Activated B cell treated with CpG ODN at 0.5 μM for 24 hours (primary cell): ENCODE results near the gene TMSB15C. TPM values are rescaled to one million over a fixed set of nuclear protein-coding genes. Genes with fewer than 3 reads are reported as not detected.
"Not testable (repeated sequence)": the region's sequence is repeated elsewhere in the genome, so short reads cannot be mapped to it uniquely, and the experiment has no call there.

ENCODE experiments used
- ATAC-seq: fragments of 200-7000 bp; cut with Tn5 transposase; one replicate; pipeline ENCODE4 v1.10.0; 2021; ENCODE audit warnings: low read depth, mild to moderate bottlenecking, moderate library complexity
- CTCF ChIA-PET: fragments of 350-600 bp; sonication (Branson Sonifier 250); formaldehyde crosslinking; loops from one replicate; lab custom pipeline; 2021; ENCODE audit warnings: antibody characterized with exemption; lab: Charles Lee
- POLR2A ChIA-PET: fragments of 350-600 bp; sonication (Branson Sonifier 250); formaldehyde crosslinking; loops from one replicate; lab custom pipeline; 2021; ENCODE audit warnings: antibody characterized with exemption; lab: Charles Lee
- DNase-seq: peaks from one replicate; pipeline ENCODE4 v3.0.0; 2022
- H3K27ac Mint-ChIP-seq: one replicate; pipeline ENCODE4 v1.8.0; 2020; ENCODE audit warnings: mixed read lengths
- H3K27me3 Mint-ChIP-seq: one replicate; pipeline ENCODE4 v1.8.0; 2021; ENCODE audit warnings: mixed read lengths
- H3K36me3 Mint-ChIP-seq: one replicate; pipeline ENCODE4 v1.8.0; 2021; ENCODE audit warnings: low read depth, mixed read lengths
- H3K4me1 Mint-ChIP-seq: one replicate; pipeline ENCODE4 v1.8.0; 2021; ENCODE audit warnings: mixed read lengths
- H3K4me3 Mint-ChIP-seq: one replicate; pipeline ENCODE4 v1.8.0; 2020; ENCODE audit warnings: mild to moderate bottlenecking, mixed read lengths
- H3K9me3 Mint-ChIP-seq: one replicate; pipeline ENCODE4 v1.8.0; 2020; ENCODE audit warnings: mixed read lengths
- CTCF ChIP-seq: fragments of 200-600 bp; IDR thresholded peaks from one replicate; pipeline ENCODE4 v1.8.0; 2022; ENCODE audit warnings: antibody characterized with exemption, mild to moderate bottlenecking
- intact Hi-C: fragments of 100-400 bp; cut with micrococcal nuclease; formaldehyde crosslinking; loops from one replicate; pipeline ENCODE4 v1.15.1; 2024
- total RNA-seq: library from RNA; stranded (reverse); gene quantifications from 2 replicates; pipeline ENCODE4 v1.2.3, GENCODE V29; 2022

TMSB15C gene
- total RNA-seq, result 2.0 and 2.3 TPM in 2 replicates

DNA sequence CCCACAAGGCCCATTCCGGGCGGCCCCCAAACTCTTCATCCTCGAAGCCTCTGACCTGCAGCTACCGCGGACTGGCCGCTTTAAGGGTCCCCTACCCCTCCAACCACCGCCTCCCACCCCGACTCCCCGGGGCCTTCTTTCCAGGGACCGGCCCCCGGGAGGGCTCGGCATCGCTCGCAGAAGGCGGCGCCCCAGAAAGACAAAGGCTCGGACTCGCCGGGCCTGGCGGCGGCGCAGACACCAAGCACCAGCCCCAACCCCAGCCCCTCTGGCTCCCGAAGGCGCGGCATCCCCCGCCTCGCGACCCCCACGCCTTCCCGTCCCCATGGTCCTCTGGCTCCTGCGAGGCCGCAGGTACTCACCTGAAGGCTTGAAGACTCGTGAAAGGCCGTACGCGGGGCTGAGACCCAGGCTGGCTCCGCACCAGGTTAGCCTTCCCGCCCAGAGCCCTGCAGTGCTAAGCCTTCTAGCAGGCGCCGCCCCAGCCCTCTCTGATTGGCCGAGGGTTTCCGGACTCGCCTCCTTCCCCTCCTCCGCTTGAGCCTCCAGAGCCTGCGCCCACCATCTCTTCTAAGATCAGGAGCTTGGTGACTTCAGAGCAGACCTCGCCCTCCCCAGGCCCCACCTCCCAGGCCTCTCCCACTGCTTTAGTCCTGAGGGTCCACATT lies at the start of gene TMSB15C:
TSS of gene TMSB15C (minus strand) at position 459 of the 668 bp plus-strand sequence.
- intact Hi-C loops, CTCF ChIA-PET, DNase-seq, H3K4me3 Mint-ChIP-seq, H3K27ac Mint-ChIP-seq, POLR2A ChIA-PET, H3K9me3 Mint-ChIP-seq, H3K4me1 Mint-ChIP-seq, H3K27me3 Mint-ChIP-seq, H3K36me3 Mint-ChIP-seq: not testable (repeated sequence)
- ATAC-seq, result peak; percentile 99

DNA sequence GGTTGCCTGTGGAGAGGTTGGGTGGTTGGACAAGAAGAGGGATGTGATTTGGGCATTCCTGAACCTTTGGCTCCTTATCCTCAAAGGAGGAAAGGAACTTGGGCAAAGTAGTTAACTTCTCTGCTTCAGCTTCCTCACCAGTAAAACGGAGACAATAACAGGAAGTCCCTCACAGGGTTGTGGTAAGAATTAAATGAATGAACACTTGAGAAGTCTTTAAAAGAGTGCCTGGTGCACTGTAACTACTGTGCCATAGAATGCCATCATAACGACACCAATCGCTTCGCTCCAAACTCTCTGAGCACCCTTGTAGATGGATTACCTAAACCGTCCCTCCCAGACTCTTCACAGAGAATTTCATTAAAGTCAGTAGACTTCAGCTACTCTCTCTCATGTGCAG lies 46.8 kb upstream of the TMSB15C start:
- intact Hi-C loops, result loop anchor here (1.0 kb wide), 1 partner anchor 10 kb away; no protein-coding TSS in a partner anchor
- Mint-ChIP-seq H3K4me1 (peaks cover 63% of the 10 kb centered on the region), H3K27ac (peak overlapping the region; percentile 86), H3K9me3 (no peaks in the 10 kb centered on the region), H3K36me3 (peaks cover 4% of the 10 kb centered on the region), H3K4me3 (no peak overlapping the region), H3K27me3 (no peaks in the 10 kb centered on the region)
- no peak for DNase-seq
- ChIA-PET CTCF (interaction anchor here (0.8 to 1.3 kb wide), 2 partner anchors 10 to 18 kb away, joined by 3 read pairs; no protein-coding TSS in a partner anchor), POLR2A (interaction anchor here (0.7 to 1.9 kb wide), 4 partner anchors 10 to 34 kb away, joined by 3 to 14 read pairs (median 5); partner anchors contain the start of genes SLC25A53 and ZCCHC18)
- no peak for TF ChIP-seq CTCF
- peak; percentile 64 for ATAC-seq

GRCh38 chrX:104118765-104119164 lies 42.7 kb upstream of the TMSB15C start:
- Mint-ChIP-seq H3K9me3 (no peaks in the 10 kb centered on the region), H3K27ac (no peak overlapping the region), H3K36me3 (no peaks in the 10 kb centered on the region), H3K4me1 (peaks cover 52% of the 10 kb centered on the region), H3K27me3 (no peaks in the 10 kb centered on the region), H3K4me3 (no peak overlapping the region)
- CTCF ChIA-PET, result no interaction called here
- no peak for TF ChIP-seq CTCF
- DNase-seq (no peak), ATAC-seq (no peak)
- intact Hi-C loops, result no loop called here
- POLR2A ChIA-PET, result no interaction called here

DNA sequence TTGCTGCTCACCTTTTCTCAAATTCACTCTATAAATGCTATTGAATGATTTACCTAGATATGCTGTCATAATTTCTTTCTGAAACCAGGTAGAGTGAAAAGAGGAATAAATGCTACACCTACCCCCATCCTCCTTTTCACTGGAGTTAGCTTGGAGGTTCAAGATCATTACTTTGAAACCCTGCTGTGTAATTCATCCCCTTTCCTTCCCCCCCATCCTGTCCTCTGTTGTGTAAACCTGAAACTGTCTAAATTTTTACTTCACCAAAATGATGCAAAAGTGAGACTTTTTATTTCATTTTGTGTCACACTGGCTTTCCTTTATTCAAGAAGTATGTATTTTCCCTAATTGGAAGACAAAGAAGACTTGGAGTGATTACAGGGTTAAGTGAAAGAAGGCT lies 41.7 kb upstream of the TMSB15C start:
- ATAC-seq (no peak), DNase-seq (no peak)
- ChIA-PET CTCF (no interaction called here), POLR2A (no interaction called here)
- no peaks in the 10 kb centered on the region for H3K27me3 Mint-ChIP-seq
- intact Hi-C loops, result no loop called here
- H3K4me3 Mint-ChIP-seq, result no peak overlapping the region
- peaks cover 48% of the 10 kb centered on the region for H3K4me1 Mint-ChIP-seq
- H3K36me3 Mint-ChIP-seq, result no peaks in the 10 kb centered on the region
- H3K9me3 Mint-ChIP-seq, result no peaks in the 10 kb centered on the region
- no peak for TF ChIP-seq CTCF
- no peak overlapping the region for H3K27ac Mint-ChIP-seq

DNA sequence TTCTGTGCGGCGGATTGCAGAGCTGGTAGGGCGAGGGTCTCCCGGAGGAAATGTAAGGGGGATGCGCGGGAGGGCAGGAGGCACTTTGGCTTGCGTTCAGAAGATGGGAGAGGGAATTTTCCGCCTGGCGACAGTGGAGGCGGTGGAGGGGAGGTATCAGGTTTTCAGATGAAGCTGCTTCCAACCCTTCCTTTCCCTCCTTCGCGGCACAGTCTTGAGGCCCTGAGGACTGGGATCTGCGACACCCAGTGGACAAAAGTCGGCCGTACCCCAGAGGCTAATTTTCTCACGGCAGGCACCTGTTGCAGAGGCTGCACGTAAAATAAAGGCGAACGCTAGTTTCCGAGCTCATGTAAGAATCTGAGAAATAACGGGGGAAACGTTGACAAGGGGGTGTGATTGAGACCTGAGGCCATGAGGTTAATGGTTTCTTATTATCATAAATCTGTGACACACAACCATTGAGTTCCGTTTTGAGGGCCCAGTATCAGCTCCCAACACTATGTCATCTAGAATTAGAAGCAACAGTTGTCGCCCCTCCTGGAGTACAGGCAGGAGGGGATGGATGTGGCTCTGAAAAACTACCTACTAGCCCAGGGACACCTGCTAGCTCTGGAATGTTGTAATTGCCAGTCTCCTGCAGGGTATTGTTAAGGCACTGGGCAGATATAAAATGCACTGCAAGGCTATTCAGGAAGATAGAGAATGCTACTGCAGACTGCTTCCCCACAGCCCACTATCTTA lies 37.4 kb upstream of the TMSB15C start:
- ChIA-PET CTCF (interaction anchor here (1.0 to 2.5 kb wide), 8 partner anchors 8 to 268 kb away, joined by 3 to 22 read pairs (median 4); partner anchors contain the start of gene SLC25A53), POLR2A (interaction anchor here (0.8 to 2.7 kb wide), 4 partner anchors 10 to 43 kb away, joined by 3 to 21 read pairs (median 12); partner anchors contain the start of gene SLC25A53)
- TF ChIP-seq CTCF, result no peak
- DNase-seq (peak; percentile 18), ATAC-seq (peak; percentile 67)
- H3K4me1 Mint-ChIP-seq, result peaks cover 45% of the 10 kb centered on the region
- intact Hi-C loops, result loop anchor here (1.0 to 5.0 kb wide), 6 partner anchors 9 to 427 kb away; partner anchors contain the start of genes MORF4L2 and SLC25A53
- no peaks in the 10 kb centered on the region for H3K27me3 Mint-ChIP-seq
- H3K36me3 Mint-ChIP-seq, result peaks cover 1% of the 10 kb centered on the region
- H3K4me3 Mint-ChIP-seq, result peak overlapping the region; percentile 90
- H3K9me3 Mint-ChIP-seq, result no peaks in the 10 kb centered on the region
- H3K27ac Mint-ChIP-seq, result peak overlapping the region; percentile 77
